HG03558 (cell line): ENCODE measurements around the gene FAM120AOS.
"Not testable (repeated sequence)": the region's sequence is repeated elsewhere in the genome, so short reads cannot be mapped to it uniquely, and the experiment has no call there.

Experiments
- ATAC-seq: cut with Tn5 transposase; IDR thresholded peaks from one replicate; pipeline ENCODE4 v1.9.1; 2021; ENCODE audit warnings: moderate number of reproducible peaks; ENCODE audit not compliant: unreplicated experiment; ENCODE audit errors: extremely low read depth

FAM120AOS gene

GRCh38 chr9:93447655-93448054 is 5.7 kb downstream of the FAM120AOS start:
- ATAC-seq, result no peak

GRCh38 chr9:93446073-93446472 is 7.3 kb downstream of the FAM120AOS start:
- no peak for ATAC-seq

GRCh38 chr9:93440896-93441580 is 12.3 kb downstream of the FAM120AOS start:
- no peak for ATAC-seq

GRCh38 chr9:93439301-93439700 is 14.1 kb downstream of the FAM120AOS start:
- not testable (repeated sequence) for ATAC-seq

- no peak for ATAC-seq
Measured at GRCh38 chr9:93437996-93438395, 15.4 kb downstream of the FAM120AOS start.

GRCh38 chr9:93436655-93437407 is 16.6 kb downstream of the FAM120AOS start:
- no peak for ATAC-seq

GRCh38 chr9:93436218-93436617 is 17.2 kb downstream of the FAM120AOS start:
- ATAC-seq, result no peak

- no peak for ATAC-seq
Measured at GRCh38 chr9:93435386-93435785, 18.0 kb downstream of the FAM120AOS start.

- no peak for ATAC-seq
Measured at GRCh38 chr9:93434056-93434455, 19.3 kb downstream of the FAM120AOS start.

- no peak for ATAC-seq
Measured at GRCh38 chr9:93432964-93433363, 20.4 kb downstream of the FAM120AOS start.

GRCh38 chr9:93431539-93432105 is 21.8 kb downstream of the FAM120AOS start:
- no peak for ATAC-seq

GRCh38 chr9:93427655-93428379 is 25.6 kb downstream of the FAM120AOS start:
- ATAC-seq, result no peak

- no peak for ATAC-seq
Measured at GRCh38 chr9:93422977-93423616, 30.3 kb downstream of the FAM120AOS start.

- no peak for ATAC-seq
Measured at GRCh38 chr9:93419023-93419422, 34.4 kb downstream of the FAM120AOS start.

GRCh38 chr9:93417538-93417937 is 35.8 kb downstream of the FAM120AOS start:
- ATAC-seq, result no peak

- no peak for ATAC-seq
Measured at GRCh38 chr9:93416530-93417235, 36.7 kb downstream of the FAM120AOS start.

- no peak for ATAC-seq
Measured at GRCh38 chr9:93415176-93415690, 38.1 kb downstream of the FAM120AOS start.

- no peak for ATAC-seq
Measured at GRCh38 chr9:93413530-93413929, 39.9 kb downstream of the FAM120AOS start.

GRCh38 chr9:93406371-93406770 is 47.0 kb downstream of the FAM120AOS start:
- ATAC-seq, result no peak
